DND-41 (cell line): ENCODE results near the gene FHOD1.

Source experiments
- CTCF ChIP-seq: IDR thresholded peaks from 2 replicates; pipeline ENCODE4 v1.5.1; 2012; ENCODE audit warnings: borderline replicate concordance, low read length, moderate library complexity, mild to moderate bottlenecking; ENCODE audit not compliant: poor library complexity, severe bottlenecking; ENCODE audit errors: extremely low read depth
- EZH2 ChIP-seq: IDR thresholded peaks from 3 replicates; pipeline ENCODE4 v1.6.1; 2012; ENCODE audit warnings: borderline replicate concordance, low read depth, mild to moderate bottlenecking, moderate library complexity, low read length, inconsistent platforms; ENCODE audit not compliant: severe bottlenecking

GRCh38 chr16:67240506-67240905 lies 6.8 kb downstream of the FHOD1 start:
- no peak for TF ChIP-seq CTCF
- no peak for TF ChIP-seq EZH2
